IMR-90 (cell line): Measurements from ENCODE around the gene PTPN13. TPM values are rescaled to one million over a fixed set of nuclear protein-coding genes. Genes with fewer than 3 reads are reported as not detected.

ENCODE experiments used
- ATAC-seq: fragments of 200-7000 bp; cut with Tn5 transposase; 2 replicates; pipeline ENCODE4 v1.9.1; 2020; ENCODE audit warnings: low read depth, mild to moderate bottlenecking, moderate library complexity
- BruUV-seq: library from RNA; stranded (reverse); fragments of 400-500 nt; replicated peaks from 2 replicates; lab custom pipeline; 2021; lab: Mats Ljungman, UMichigan
- CTCF ChIA-PET: fragments of 300-600 bp; formaldehyde crosslinking; extraction: SDS; loops from one replicate; lab custom pipeline; 2021; ENCODE audit warnings: antibody characterized with exemption; lab: Yijun Ruan, JAX
- POLR2A ChIA-PET: fragments of 300-600 bp; sonication (Branson Sonifier 250); formaldehyde crosslinking; loops from one replicate; lab custom pipeline; 2022; ENCODE audit warnings: antibody characterized with exemption; ENCODE audit not compliant: unreplicated experiment; lab: Charles Lee
- DNase-seq: peaks from one replicate; pipeline ENCODE4 v3.0.0; 2013
- H2AFZ ChIP-seq: replicated peaks from 2 replicates; pipeline ENCODE3; 2013; ENCODE audit warnings: low read length, mild to moderate bottlenecking; ENCODE audit not compliant: poor library complexity
- H2AK5ac ChIP-seq: 2 replicates; pipeline ENCODE4 v1.6.1; 2013; ENCODE audit warnings: low read depth, low read length, inconsistent platforms
- H2AK9ac ChIP-seq: replicated peaks from 2 replicates; pipeline ENCODE3; 2013; ENCODE audit warnings: mild to moderate bottlenecking, low read depth, low read length, moderate library complexity; ENCODE audit not compliant: poor library complexity
- H2BK120ac ChIP-seq: 2 replicates; pipeline ENCODE4 v1.6.1; 2013; ENCODE audit warnings: low read depth, low read length, inconsistent platforms
- H2BK15ac ChIP-seq: 3 replicates; pipeline ENCODE4 v1.6.1; 2013; ENCODE audit warnings: low read depth, low read length, inconsistent platforms
- H2BK20ac ChIP-seq: 2 replicates; pipeline ENCODE4 v1.6.1; 2013; ENCODE audit warnings: low read depth, mild to moderate bottlenecking, inconsistent platforms, low read length, moderate library complexity
- H2BK5ac ChIP-seq: 2 replicates; pipeline ENCODE4 v1.6.1; 2013; ENCODE audit warnings: mild to moderate bottlenecking, low read depth, low read length, inconsistent platforms; ENCODE audit not compliant: poor library complexity, severe bottlenecking
- H3K14ac ChIP-seq: replicated peaks from 2 replicates; pipeline ENCODE4 v1.6.1; 2013; ENCODE audit warnings: low read depth, low read length, inconsistent platforms
- H3K18ac ChIP-seq: 2 replicates; pipeline ENCODE4 v1.6.1; 2013; ENCODE audit warnings: low read depth, low read length, control low read depth
- H3K23ac ChIP-seq: 2 replicates; pipeline ENCODE4 v1.6.1; 2013; ENCODE audit warnings: low read depth, low read length, inconsistent platforms
- H3K27ac ChIP-seq: 2 replicates; pipeline ENCODE4 v1.5.1; 2013; ENCODE audit warnings: mild to moderate bottlenecking, control low read depth, low read length; ENCODE audit not compliant: insufficient read depth
- H3K27me3 ChIP-seq: 2 replicates; pipeline ENCODE4 v1.6.1; 2013; ENCODE audit warnings: low read length; ENCODE audit not compliant: control insufficient read depth, insufficient read depth
- H3K36me3 ChIP-seq: 2 replicates; pipeline ENCODE4 v1.6.1; 2013; ENCODE audit warnings: low read length, mixed read lengths; ENCODE audit not compliant: control insufficient read depth, insufficient read depth
- H3K4ac ChIP-seq: 2 replicates; pipeline ENCODE4 v1.6.1; 2013; ENCODE audit warnings: low read depth, low read length, inconsistent platforms
- H3K4me1 ChIP-seq: 2 replicates; pipeline ENCODE4 v1.6.1; 2013; ENCODE audit warnings: low read length, mixed read lengths; ENCODE audit not compliant: control insufficient read depth, insufficient read depth
- H3K4me2 ChIP-seq: 2 replicates; pipeline ENCODE4 v1.6.1; 2013; ENCODE audit warnings: low read depth, mild to moderate bottlenecking, control low read depth, low read length, moderate library complexity
- H3K4me3 ChIP-seq: 2 replicates; pipeline ENCODE4 v1.5.1; 2013; ENCODE audit warnings: low read depth, mild to moderate bottlenecking, control low read depth, low read length, moderate library complexity; ENCODE audit not compliant: insufficient read depth
- H3K56ac ChIP-seq: 2 replicates; pipeline ENCODE4 v1.6.1; 2013; ENCODE audit warnings: low read length, inconsistent platforms; ENCODE audit not compliant: insufficient read depth; ENCODE audit errors: extremely low read depth
- H3K79me1 ChIP-seq, 2 experiments: 2 replicates each; pipeline ENCODE4 v1.6.1; 2013; ENCODE audit warnings: low read length in 2 of 2, inconsistent platforms in 1 of 2, low read depth in 1 of 2
- H3K9ac ChIP-seq: 2 replicates; pipeline ENCODE4 v1.6.1; 2013; ENCODE audit warnings: low read depth, low read length, control low read depth
- H3K9me1 ChIP-seq: 2 replicates; pipeline ENCODE4 v1.6.1; 2013; ENCODE audit warnings: low read length, inconsistent platforms; ENCODE audit not compliant: insufficient read depth
- H3K9me3 ChIP-seq: 2 replicates; pipeline ENCODE4 v1.6.1; 2013; ENCODE audit warnings: low read length; ENCODE audit not compliant: control insufficient read depth, insufficient read depth
- H4K20me1 ChIP-seq: 2 replicates; pipeline ENCODE4 v1.6.1; 2013; ENCODE audit warnings: low read length, inconsistent platforms; ENCODE audit not compliant: insufficient read depth
- H4K5ac ChIP-seq: 2 replicates; pipeline ENCODE4 v1.6.1; 2013; ENCODE audit warnings: mild to moderate bottlenecking, low read depth, low read length, control low read depth
- H4K8ac ChIP-seq, 2 experiments: 2 replicates each; pipeline ENCODE4 v1.6.1; 2013; ENCODE audit warnings: low read depth in 2 of 2, low read length in 2 of 2, control low read depth in 1 of 2, inconsistent platforms in 1 of 2
- H4K91ac ChIP-seq: 2 replicates; pipeline ENCODE4 v1.6.1; 2013; ENCODE audit warnings: low read depth, low read length, inconsistent platforms; ENCODE audit not compliant: insufficient read depth
- BHLHE40 ChIP-seq: fragments of 150-350 bp; IDR thresholded peaks from 2 replicates; pipeline ENCODE4 v1.6.1; 2016; ENCODE audit warnings: mild to moderate bottlenecking, low read depth, low read length
- CEBPB ChIP-seq: IDR thresholded peaks from 2 replicates; pipeline ENCODE4 v1.6.1; 2012; ENCODE audit warnings: low read depth, low read length, improper control_type of control experiment
- CHD1 ChIP-seq: IDR thresholded peaks from 2 replicates; pipeline ENCODE4 v1.6.1; 2012; ENCODE audit warnings: low read depth, low read length, improper control_type of control experiment
- CTCF ChIP-seq: conservative IDR thresholded peaks from 2 replicates; pipeline ENCODE4 v1.5.1; 2012; ENCODE audit warnings: mild to moderate bottlenecking, low read depth, low read length, improper control_type of control experiment
- ELK1 ChIP-seq: fragments of 150-350 bp; IDR thresholded peaks from 2 replicates; pipeline ENCODE4 v1.6.1; 2016; ENCODE audit warnings: low read depth, mild to moderate bottlenecking, low read length, moderate library complexity, borderline replicate concordance
- FOS ChIP-seq: fragments of 150-350 bp; IDR thresholded peaks from 2 replicates; pipeline ENCODE4 v1.6.1; 2016; ENCODE audit warnings: low read depth, low read length
- MAFK ChIP-seq: IDR thresholded peaks from 2 replicates; pipeline ENCODE4 v1.6.1; 2012; ENCODE audit warnings: low read depth, low read length, improper control_type of control experiment
- MAZ ChIP-seq: IDR thresholded peaks from 2 replicates; pipeline ENCODE4 v1.6.1; 2012; ENCODE audit warnings: low read depth, mild to moderate bottlenecking, low read length, improper control_type of control experiment, moderate library complexity, borderline replicate concordance
- MXI1 ChIP-seq: IDR thresholded peaks from 2 replicates; pipeline ENCODE4 v1.6.1; 2012; ENCODE audit warnings: low read depth, mild to moderate bottlenecking, low read length, moderate library complexity, borderline replicate concordance
- NFE2L2 ChIP-seq: fragments of 150-350 bp; IDR thresholded peaks from 2 replicates; pipeline ENCODE4 v1.6.1; 2016; ENCODE audit warnings: low read depth, mild to moderate bottlenecking, low read length
- POLR2A ChIP-seq: IDR thresholded peaks from 2 replicates; pipeline ENCODE4 v1.6.1; 2012; ENCODE audit warnings: mild to moderate bottlenecking, low read depth, low read length
- RCOR1 ChIP-seq: IDR thresholded peaks from 2 replicates; pipeline ENCODE4 v1.6.1; 2012; ENCODE audit warnings: mild to moderate bottlenecking, low read length, improper control_type of control experiment; ENCODE audit not compliant: insufficient replicate concordance
- RFX5 ChIP-seq: IDR thresholded peaks from 2 replicates; pipeline ENCODE4 v1.8.0; 2012; ENCODE audit warnings: low read depth, mild to moderate bottlenecking, low read length, moderate library complexity
- SMC3 ChIP-seq: fragments of 150-350 bp; IDR thresholded peaks from 2 replicates; pipeline ENCODE4 v1.6.1; 2016; ENCODE audit warnings: low read depth, mild to moderate bottlenecking, antibody characterized with exemption, low read length, moderate library complexity
- WGBS, 2 experiments: methylation state at CpG; one replicate each; pipeline versions ENCODE4 v1.1.5 to v1.1.7; 2013; ENCODE audit warnings: missing lambda C conversion rate in 2 of 2; ENCODE audit not compliant: insufficient read length in 1 of 2; ENCODE audit errors: extremely low coverage in 2 of 2; 5-methylcytosine and 5-hydroxymethylcytosine counted together
- dilution Hi-C: fragments of 300-500 bp; cut with HindIII; formaldehyde crosslinking; loops from one replicate; pipeline ENCODE4 v1.14.3; 2018; ENCODE audit warnings: low sequenced_read_pairs; ENCODE audit not compliant: unreplicated experiment
- in situ Hi-C: fragments of 300-500 bp; cut with MboI; formaldehyde crosslinking; loops from 3 replicates; pipeline ENCODE4 v1.14.3; 2019; ENCODE audit warnings: low sequenced_read_pairs, inconsistent platforms, mixed read lengths
- intact Hi-C: fragments of 100-400 bp; cut with micrococcal nuclease; formaldehyde crosslinking; loops from 2 replicates; pipeline ENCODE4 v1.10.0; 2022
- polyA plus RNA-seq, 3 experiments: library from polyadenylated mRNA; depleted of rRNA; stranded (reverse); fragments of >200 nt; gene quantifications; 2 replicates each; pipeline ENCODE4 v1.2.3, GENCODE V29; 2012; ENCODE audit warnings: low replicate concordance in 1 of 3
- total RNA-seq: library from RNA; depleted of rRNA; stranded (reverse); fragments of >200 nt; gene quantifications from 2 replicates; pipeline ENCODE4 v1.2.3, GENCODE V29; 2012
- TF ChIP-seq, protein P1 (sequence below): fragments of 150-350 bp; IDR thresholded peaks from 2 replicates; pipeline ENCODE4 v1.6.1; 2017; ENCODE audit warnings: mild to moderate bottlenecking, antibody characterized with exemption, low read length, low read depth

PTPN13 gene
- total and polyA plus RNA-seq, 2 of the 4 experiments (the other 2 are of a cell fraction): 7.7 to 29.0 TPM

DNA sequence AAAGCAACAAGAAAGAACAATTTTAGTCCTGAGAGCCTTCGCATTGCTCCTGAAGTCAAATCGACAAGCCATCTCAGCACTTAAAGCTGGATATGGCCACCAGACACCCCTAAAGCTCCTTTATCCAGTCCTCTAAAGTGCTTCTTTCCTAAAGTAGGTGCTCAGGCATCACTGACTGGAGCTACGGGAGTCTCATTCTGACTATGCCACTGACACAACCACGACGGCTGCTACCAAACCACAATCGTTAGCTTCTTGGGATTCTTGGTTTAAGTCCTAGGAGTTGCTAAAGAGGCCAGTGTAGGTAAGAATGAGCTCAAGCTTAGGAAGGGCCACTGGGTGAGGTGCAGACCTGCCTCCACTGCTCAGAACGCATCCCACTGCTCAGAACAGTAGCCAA, 254.0 kb downstream of the PTPN13 start:
- in situ Hi-C loops: no loop called here

More for the DNA sequence above, 254.0 kb downstream of the PTPN13 start:
- H3K14ac ChIP-seq: peak overlapping the region; percentile 35; the same call in 1 of the 2 replicates
- dilution Hi-C loops: no loop called here
- 0 out of 2 replicates have a peak overlapping the region, but pooled peaks have one; percentile 25 for H2BK20ac ChIP-seq
- BruUV-seq: no TSS peak
- H2AFZ ChIP-seq: peak overlapping the region; percentile 33
- H2AK9ac ChIP-seq: no peak overlapping the region
- ATAC-seq: no peak
- 0 out of 2 replicates have a peak, but pooled peaks cover 2% of the 10 kb centered on the region for H3K9me1 ChIP-seq
- no peaks in the 10 kb centered on the region for H3K36me3 ChIP-seq
- no peaks in the 10 kb centered on the region for H4K20me1 ChIP-seq
- no peaks in the 10 kb centered on the region for H3K27me3 ChIP-seq
- ChIA-PET POLR2A (no interaction called here), CTCF (interaction anchor here (0.6 kb wide), 1 partner anchor 317 kb away, joined by 3 read pairs; no protein-coding TSS in a partner anchor)
- H3K4me1 ChIP-seq: no peaks in the 10 kb centered on the region
- no peak overlapping the region for H3K9ac ChIP-seq
- no peaks in the 10 kb centered on the region for H3K79me1 ChIP-seq
- peak overlapping the region; percentile 43; the same call in 1 of the 2 replicates for H2AK5ac ChIP-seq
- no peak for TF ChIP-seq SMC3
- TF ChIP-seq MAZ: no peak
- TF ChIP-seq NFE2L2: no peak
- TF ChIP-seq RCOR1: no peak
- TF ChIP-seq MXI1: no peak
- no peak for TF ChIP-seq ELK1
- no peak for TF ChIP-seq CEBPB
- TF ChIP-seq, protein P1, sequence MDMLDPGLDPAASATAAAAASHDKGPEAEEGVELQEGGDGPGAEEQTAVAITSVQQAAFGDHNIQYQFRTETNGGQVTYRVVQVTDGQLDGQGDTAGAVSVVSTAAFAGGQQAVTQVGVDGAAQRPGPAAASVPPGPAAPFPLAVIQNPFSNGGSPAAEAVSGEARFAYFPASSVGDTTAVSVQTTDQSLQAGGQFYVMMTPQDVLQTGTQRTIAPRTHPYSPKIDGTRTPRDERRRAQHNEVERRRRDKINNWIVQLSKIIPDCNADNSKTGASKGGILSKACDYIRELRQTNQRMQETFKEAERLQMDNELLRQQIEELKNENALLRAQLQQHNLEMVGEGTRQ: no peak
- TF ChIP-seq FOS: no peak
- no peak for TF ChIP-seq MAFK
- TF ChIP-seq CTCF: no peak
- no peak for TF ChIP-seq CHD1
- TF ChIP-seq BHLHE40: no peak
- no peak for TF ChIP-seq RFX5
- no peak for TF ChIP-seq POLR2A
- H4K91ac ChIP-seq: no peak overlapping the region
- H2BK15ac ChIP-seq: peak overlapping the region; percentile 48; the same call in 1 of the 3 replicates
- intact Hi-C loops: no loop called here
- H3K23ac ChIP-seq: peak overlapping the region; percentile 77; the same call in 1 of the 2 replicates
- WGBS, 2 experiments: 83% methylated on average over 2 of the region's 7 CpGs; no CpG with 5 or more reads in 1 of the 2 experiments
- peak overlapping the region; percentile 38; the same call in 1 of the 2 replicates for H3K4ac ChIP-seq
- H3K27ac ChIP-seq: no peak overlapping the region
- H4K8ac ChIP-seq: no peak overlapping the region
- no peak for DNase-seq
- H3K9me3 ChIP-seq: no peaks in the 10 kb centered on the region
- no peak overlapping the region for H3K4me2 ChIP-seq
- no peak overlapping the region for H4K5ac ChIP-seq
- H3K18ac ChIP-seq: no peak overlapping the region
- H2BK5ac ChIP-seq: no peak overlapping the region
- no peak overlapping the region for H3K56ac ChIP-seq
- H3K4me3 ChIP-seq: no peak overlapping the region
- H2BK120ac ChIP-seq: peak overlapping the region; percentile 60; the same call in 1 of the 2 replicates
